Astrocyte (in vitro differentiated cells and primary cell): ENCODE measurements around the gene AJAP1. TPM values are rescaled to one million over a fixed set of nuclear protein-coding genes. Genes with fewer than 3 reads are reported as not detected.

Experiments used
- DNase-seq: peaks from one replicate; pipeline ENCODE4 v3.0.0-alpha.2; 2010; ENCODE audit warnings: low read depth
- FAIRE-seq: peaks from 2 replicates; lab custom pipeline; 2011; peaks lifted over from hg19 to GRCh38; lab: Jason Lieb, UNC
- H2AFZ ChIP-seq: 2 replicates; pipeline ENCODE4 v1.6.0; 2012; ENCODE audit warnings: low read depth, low read length, inconsistent platforms
- H3K27ac ChIP-seq: 2 replicates; pipeline ENCODE4 v1.5.1; 2011; ENCODE audit warnings: low read depth, low read length, inconsistent platforms
- H3K27me3 ChIP-seq: 2 replicates; pipeline ENCODE4 v1.6.0; 2011; ENCODE audit warnings: low read length, inconsistent platforms; ENCODE audit not compliant: insufficient read depth
- H3K36me3 ChIP-seq: 2 replicates; pipeline ENCODE4 v1.5.1; 2011; ENCODE audit warnings: low read length, inconsistent platforms; ENCODE audit not compliant: insufficient read depth
- H3K4me1 ChIP-seq: 2 replicates; pipeline ENCODE4 v1.5.1; 2011; ENCODE audit warnings: low read length, inconsistent platforms; ENCODE audit not compliant: insufficient read depth
- H3K4me2 ChIP-seq: 2 replicates; pipeline ENCODE4 v1.6.0; 2012; ENCODE audit warnings: low read length, inconsistent platforms
- H3K4me3 ChIP-seq: 2 replicates; pipeline ENCODE4 v1.5.1; 2011; ENCODE audit warnings: low read depth, mild to moderate bottlenecking, low read length, inconsistent platforms; ENCODE audit not compliant: insufficient read depth
- H3K79me2 ChIP-seq: 2 replicates; pipeline ENCODE4 v1.6.0; 2012; ENCODE audit warnings: mild to moderate bottlenecking, low read length, inconsistent platforms; ENCODE audit not compliant: insufficient read depth
- H3K9ac ChIP-seq: 2 replicates; pipeline ENCODE4 v1.6.0; 2012; ENCODE audit warnings: mild to moderate bottlenecking, low read length, inconsistent platforms
- H3K9me3 ChIP-seq: 2 replicates; pipeline ENCODE4 v1.5.1; 2012; ENCODE audit warnings: low read depth, mild to moderate bottlenecking, low read length, inconsistent platforms; ENCODE audit not compliant: insufficient read depth
- H4K20me1 ChIP-seq: 2 replicates; pipeline ENCODE4 v1.6.0; 2012; ENCODE audit warnings: low read length, inconsistent platforms; ENCODE audit not compliant: insufficient read depth
- H3K27ac Mint-ChIP-seq: one replicate; pipeline ENCODE4 v1.8.0; 2021; ENCODE audit warnings: mild to moderate bottlenecking, mixed read lengths; ENCODE audit not compliant: unreplicated experiment
- H3K27me3 Mint-ChIP-seq: one replicate; pipeline ENCODE4 v1.8.0; 2021; ENCODE audit warnings: low read depth, mixed read lengths; ENCODE audit not compliant: unreplicated experiment
- H3K36me3 Mint-ChIP-seq: one replicate; pipeline ENCODE4 v1.8.0; 2021; ENCODE audit warnings: low read depth, mixed read lengths; ENCODE audit not compliant: unreplicated experiment
- H3K4me1 Mint-ChIP-seq: one replicate; pipeline ENCODE4 v1.8.0; 2021; ENCODE audit warnings: low read depth, mixed read lengths; ENCODE audit not compliant: unreplicated experiment
- H3K4me3 Mint-ChIP-seq: one replicate; pipeline ENCODE4 v1.8.0; 2021; ENCODE audit warnings: mild to moderate bottlenecking, moderate library complexity, mixed read lengths; ENCODE audit not compliant: unreplicated experiment
- H3K9me3 Mint-ChIP-seq: one replicate; pipeline ENCODE4 v1.8.0; 2021; ENCODE audit warnings: mild to moderate bottlenecking, mixed read lengths; ENCODE audit not compliant: unreplicated experiment
- CTCF ChIP-seq: IDR thresholded peaks from 2 replicates; pipeline ENCODE4 v1.5.1; 2011; ENCODE audit warnings: low read depth, mild to moderate bottlenecking, inconsistent platforms, low read length, moderate library complexity; ENCODE audit not compliant: insufficient read depth
- EZH2 ChIP-seq: IDR thresholded peaks from 2 replicates; pipeline ENCODE4 v1.6.1; 2012; ENCODE audit warnings: mild to moderate bottlenecking, low read length, inconsistent platforms; ENCODE audit not compliant: insufficient read depth
- total RNA-seq: library from RNA; stranded (reverse); gene quantifications from 2 replicates; pipeline ENCODE4 v1.2.1, GENCODE V29; 2021

AJAP1 gene
- total RNA-seq, 1 donor from 2014 or later = 0.34 TPM

GRCh38 chr1:4693331-4693730 is 38.9 kb downstream of the AJAP1 start:
- H3K27me3 ChIP-seq = no peaks in the 10 kb centered on the region
- FAIRE-seq = no peak

GRCh38 chr1:4693891-4694290 is 39.5 kb downstream of the AJAP1 start:
- Histone ChIP-seq H3K4me3 (no peak overlapping the region), H3K79me2 (no peaks in the 10 kb centered on the region), H3K27me3 (no peaks in the 10 kb centered on the region), H3K27ac (no peak overlapping the region), H3K4me1 (no peaks in the 10 kb centered on the region), H3K36me3 (no peaks in the 10 kb centered on the region), H3K4me2 (no peak overlapping the region), H3K9ac (no peak overlapping the region), H2AFZ (no peak overlapping the region), H4K20me1 (no peaks in the 10 kb centered on the region), H3K9me3 (peaks cover 5% of the 10 kb centered on the region)
- TF ChIP-seq CTCF (no peak), EZH2 (no peak)
- Mint-ChIP-seq H3K36me3 (peaks cover 5% of the 10 kb centered on the region), H3K4me3 (no peak overlapping the region), H3K27ac (no peak overlapping the region), H3K4me1 (no peaks in the 10 kb centered on the region), H3K27me3 (peaks cover 45% of the 10 kb centered on the region), H3K9me3 (peaks cover 5% of the 10 kb centered on the region)
- no peak for DNase-seq
- no peak for FAIRE-seq

More at GRCh38 chr1:4693331-4693730, 38.9 kb downstream of the AJAP1 start:
- peaks cover 5% of the 10 kb centered on the region for H3K36me3 Mint-ChIP-seq
- peaks cover 5% of the 10 kb centered on the region for H3K9me3 ChIP-seq
- H3K4me1 Mint-ChIP-seq = no peaks in the 10 kb centered on the region
- no peak overlapping the region for H3K4me3 Mint-ChIP-seq
- H3K9ac ChIP-seq = no peak overlapping the region
- no peaks in the 10 kb centered on the region for H4K20me1 ChIP-seq
- no peak overlapping the region for H3K27ac Mint-ChIP-seq
- peaks cover 43% of the 10 kb centered on the region for H3K27me3 Mint-ChIP-seq
- peaks cover 5% of the 10 kb centered on the region for H3K9me3 Mint-ChIP-seq
- no peak overlapping the region for H3K27ac ChIP-seq
- no peak for DNase-seq
- no peak overlapping the region for H3K4me3 ChIP-seq
- TF ChIP-seq CTCF (no peak), EZH2 (no peak)
- H2AFZ ChIP-seq = no peak overlapping the region
- H3K4me1 ChIP-seq = no peaks in the 10 kb centered on the region
- H3K79me2 ChIP-seq = no peaks in the 10 kb centered on the region
- no peak overlapping the region for H3K4me2 ChIP-seq
- no peaks in the 10 kb centered on the region for H3K36me3 ChIP-seq

DNA sequence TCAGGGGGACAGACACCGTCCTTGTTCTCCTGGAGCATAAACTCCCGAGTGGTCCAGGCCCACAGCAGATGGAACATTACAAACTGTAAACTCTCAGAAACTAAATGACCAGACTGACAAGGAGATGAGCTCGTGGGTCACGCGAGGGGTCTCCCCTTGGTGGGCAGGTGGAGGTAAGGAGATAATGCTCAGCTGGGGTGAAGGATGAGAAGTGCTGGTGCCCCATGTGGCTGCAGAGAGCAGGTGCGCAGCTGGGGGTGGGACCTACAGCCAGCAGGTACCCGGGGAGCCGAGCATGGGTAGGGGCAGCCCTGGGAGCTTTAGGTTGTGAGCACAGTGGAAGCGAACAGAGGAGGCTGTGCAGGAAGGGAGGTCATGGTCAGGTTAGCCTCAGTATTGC is 40.1 kb downstream of the AJAP1 start:
- H3K27ac Mint-ChIP-seq = no peak overlapping the region
- no peak overlapping the region for H2AFZ ChIP-seq
- no peak overlapping the region for H3K4me2 ChIP-seq
- peaks cover 5% of the 10 kb centered on the region for H3K36me3 Mint-ChIP-seq
- H3K9me3 Mint-ChIP-seq = peaks cover 5% of the 10 kb centered on the region
- H3K27me3 ChIP-seq = no peaks in the 10 kb centered on the region
- H3K27ac ChIP-seq = no peak overlapping the region
- H4K20me1 ChIP-seq = no peaks in the 10 kb centered on the region
- H3K9me3 ChIP-seq = peaks cover 5% of the 10 kb centered on the region
- H3K4me1 Mint-ChIP-seq = peaks cover 2% of the 10 kb centered on the region
- H3K36me3 ChIP-seq = no peaks in the 10 kb centered on the region
- no peaks in the 10 kb centered on the region for H3K79me2 ChIP-seq
- H3K27me3 Mint-ChIP-seq = peaks cover 41% of the 10 kb centered on the region
- H3K9ac ChIP-seq = no peak overlapping the region
- TF ChIP-seq CTCF = no peak
- TF ChIP-seq EZH2 = no peak
- DNase-seq (no peak), FAIRE-seq (no peak)
- H3K4me3 Mint-ChIP-seq = no peak overlapping the region
- no peak overlapping the region for H3K4me3 ChIP-seq
- H3K4me1 ChIP-seq = no peaks in the 10 kb centered on the region
